ENCODE measurements around the gene LSS. TPM values are rescaled to one million over a fixed set of nuclear protein-coding genes. Genes with fewer than 3 reads are reported as not detected.
"Not testable (repeated sequence)": the region's sequence is repeated elsewhere in the genome, so short reads cannot be mapped to it uniquely, and the experiment has no call there.

The LSS gene
- total RNA-seq, 1 donor from 2014 or later, result 91.0 TPM

- intact Hi-C loops (cut with DNase I), result no loop called here
- Histone ChIP-seq H3K4me1 (no peaks in the 10 kb centered on the region), H3K36me3 (peaks cover 84% of the 10 kb centered on the region), H3K27ac (no peak overlapping the region), H3K4me3 (no peak overlapping the region), H3K27me3 (ENCODE audit: low read depth) (no peaks in the 10 kb centered on the region), H3K9me3 (no peaks in the 10 kb centered on the region)
- TF ChIP-seq, protein P1, sequence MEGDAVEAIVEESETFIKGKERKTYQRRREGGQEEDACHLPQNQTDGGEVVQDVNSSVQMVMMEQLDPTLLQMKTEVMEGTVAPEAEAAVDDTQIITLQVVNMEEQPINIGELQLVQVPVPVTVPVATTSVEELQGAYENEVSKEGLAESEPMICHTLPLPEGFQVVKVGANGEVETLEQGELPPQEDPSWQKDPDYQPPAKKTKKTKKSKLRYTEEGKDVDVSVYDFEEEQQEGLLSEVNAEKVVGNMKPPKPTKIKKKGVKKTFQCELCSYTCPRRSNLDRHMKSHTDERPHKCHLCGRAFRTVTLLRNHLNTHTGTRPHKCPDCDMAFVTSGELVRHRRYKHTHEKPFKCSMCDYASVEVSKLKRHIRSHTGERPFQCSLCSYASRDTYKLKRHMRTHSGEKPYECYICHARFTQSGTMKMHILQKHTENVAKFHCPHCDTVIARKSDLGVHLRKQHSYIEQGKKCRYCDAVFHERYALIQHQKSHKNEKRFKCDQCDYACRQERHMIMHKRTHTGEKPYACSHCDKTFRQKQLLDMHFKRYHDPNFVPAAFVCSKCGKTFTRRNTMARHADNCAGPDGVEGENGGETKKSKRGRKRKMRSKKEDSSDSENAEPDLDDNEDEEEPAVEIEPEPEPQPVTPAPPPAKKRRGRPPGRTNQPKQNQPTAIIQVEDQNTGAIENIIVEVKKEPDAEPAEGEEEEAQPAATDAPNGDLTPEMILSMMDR (IDR thresholded peaks at IDR 0.05), result no peak
- DNase-seq (peak; percentile 42), ATAC-seq (no peak)
These were observed 22.8 kb downstream of the LSS start for GRCh38 chr21:46205766-46206162.

DNA sequence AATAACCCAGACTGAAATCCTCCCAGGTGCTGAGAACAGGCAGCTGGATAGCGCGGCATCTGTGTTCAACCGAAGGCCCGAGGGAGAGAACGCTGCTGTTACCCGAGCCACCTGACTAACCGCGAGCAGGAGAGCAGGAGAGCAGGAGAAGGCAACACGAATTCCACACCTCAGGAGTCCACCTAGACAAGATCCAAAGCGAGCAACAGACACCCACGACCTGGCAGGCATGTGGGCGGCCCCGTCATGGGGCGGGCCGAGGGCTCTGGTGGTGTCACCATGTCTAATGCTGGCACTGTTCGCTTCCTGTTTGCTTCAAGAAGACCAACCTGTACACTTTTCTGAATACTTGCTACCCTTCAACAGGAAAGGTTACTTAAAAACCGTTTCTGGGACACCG lies 23.4 kb downstream of the LSS start:
- Histone ChIP-seq H3K36me3 (peaks cover 83% of the 10 kb centered on the region), H3K27ac (no peak overlapping the region), H3K9me3 (no peaks in the 10 kb centered on the region), H3K4me1 (no peaks in the 10 kb centered on the region), H3K4me3 (no peak overlapping the region), H3K27me3 (ENCODE audit: low read depth) (no peaks in the 10 kb centered on the region)
- TF ChIP-seq, protein P1 (IDR thresholded peaks at IDR 0.05), result no peak
- DNase-seq (peak; percentile 20), ATAC-seq (no peak)
- intact Hi-C loops (cut with DNase I), result no loop called here

GRCh38 chr21:46203203-46203600 lies 25.4 kb downstream of the LSS start:
- no peak overlapping the region for H3K4me3 ChIP-seq
- H3K9me3 ChIP-seq, result no peaks in the 10 kb centered on the region
- H3K27ac ChIP-seq, result peak overlapping the region; percentile 46
- intact Hi-C loops (cut with DNase I), result no loop called here
- ATAC-seq (no peak), DNase-seq (peak; percentile 4)
- no peaks in the 10 kb centered on the region for H3K27me3 ChIP-seq (ENCODE audit: low read depth)
- H3K4me1 ChIP-seq, result no peaks in the 10 kb centered on the region
- TF ChIP-seq, protein P1 (IDR thresholded peaks at IDR 0.05), result no peak
- peaks cover 75% of the 10 kb centered on the region for H3K36me3 ChIP-seq

DNA sequence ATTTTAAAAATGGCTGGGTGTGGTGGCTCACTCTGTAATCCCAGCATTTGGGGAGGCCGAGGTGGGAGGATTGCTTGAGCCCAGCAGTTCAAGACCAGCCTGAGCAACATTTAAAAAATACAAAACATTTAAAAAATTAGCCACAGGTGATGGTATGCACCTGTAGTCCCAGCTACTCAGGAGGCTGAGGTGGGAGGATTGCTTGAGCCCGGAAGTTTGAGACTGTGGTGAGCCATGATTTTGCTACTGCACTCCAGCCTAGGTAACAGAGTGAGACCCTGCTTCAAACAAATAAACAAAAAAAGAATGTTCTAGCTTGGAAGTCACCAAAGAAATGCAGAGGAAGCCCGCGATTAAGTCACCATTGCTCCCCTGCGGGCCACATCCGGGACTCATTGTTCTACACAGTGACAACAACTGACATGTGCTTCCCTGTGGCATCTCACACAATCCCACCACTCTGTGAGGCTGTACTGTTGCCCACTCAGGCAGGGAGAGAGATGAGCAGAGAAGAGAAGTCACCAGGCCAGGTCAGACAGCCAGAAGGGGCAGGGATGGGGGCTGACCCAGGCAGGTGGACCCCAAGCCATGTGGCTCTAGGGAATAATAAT lies 25.9 kb downstream of the LSS start:
- no peaks in the 10 kb centered on the region for H3K4me1 ChIP-seq
- TF ChIP-seq, protein P1 (IDR thresholded peaks at IDR 0.05), result no peak
- DNase-seq (peak; percentile 19), ATAC-seq (no peak)
- intact Hi-C loops (cut with DNase I), result no loop called here
- H3K9me3 ChIP-seq, result no peaks in the 10 kb centered on the region
- peak overlapping the region; percentile 73 for H3K27ac ChIP-seq
- peaks cover 76% of the 10 kb centered on the region for H3K36me3 ChIP-seq
- H3K27me3 ChIP-seq (ENCODE audit: low read depth), result no peaks in the 10 kb centered on the region
- no peak overlapping the region for H3K4me3 ChIP-seq

- H3K9me3 ChIP-seq; DNase-seq; H3K4me3 ChIP-seq; H3K27me3 ChIP-seq (ENCODE audit: low read depth); ATAC-seq; intact Hi-C loops (cut with DNase I); H3K27ac ChIP-seq; H3K4me1 ChIP-seq: not testable (repeated sequence)
- peaks cover 76% of the 10 kb centered on the region for H3K36me3 ChIP-seq
These were observed 27.4 kb downstream of the LSS start for GRCh38 chr21:46200877-46201803.
